ENCODE results near the gene OR6B1.
A peak's percentile ranks its signal among the peaks of the same experiment; 100 is the strongest.

The OR6B1 gene

DNA sequence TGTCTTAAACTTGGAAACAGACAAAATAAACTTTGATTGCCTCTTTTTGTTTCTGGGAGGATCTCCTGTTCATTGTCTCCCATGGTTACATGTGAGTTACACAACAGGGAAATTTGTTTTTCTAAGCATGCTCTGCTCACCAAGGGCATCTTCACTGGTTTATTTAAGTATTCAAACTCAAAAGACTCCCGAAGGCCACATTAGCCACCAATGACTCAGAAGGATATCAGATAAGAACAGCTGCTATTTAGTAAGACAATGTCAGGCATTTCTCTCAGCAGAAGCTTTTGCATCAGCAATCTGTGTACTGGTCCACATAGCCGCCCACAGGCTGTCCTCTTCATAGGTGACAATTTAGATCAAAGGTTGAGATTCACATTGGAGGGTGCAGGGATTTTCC is 19.3 kb downstream of the OR6B1 start:
- in situ Hi-C loops (cut with HindIII; ENCODE audit: low pct_ligation_motif_present, low sequenced_read_pairs): no loop called here
- Histone ChIP-seq H3K36me3 (replicated peaks) (no peaks in the 10 kb centered on the region), H3K4me3 (ENCODE audit: low read depth, low read length) (no peak overlapping the region), H3K27ac (peak overlapping the region; percentile 82), H3K27me3 (replicated peaks) (no peaks in the 10 kb centered on the region)
- peak; percentile 99 for DNase-seq
- TF ChIP-seq, protein P1, sequence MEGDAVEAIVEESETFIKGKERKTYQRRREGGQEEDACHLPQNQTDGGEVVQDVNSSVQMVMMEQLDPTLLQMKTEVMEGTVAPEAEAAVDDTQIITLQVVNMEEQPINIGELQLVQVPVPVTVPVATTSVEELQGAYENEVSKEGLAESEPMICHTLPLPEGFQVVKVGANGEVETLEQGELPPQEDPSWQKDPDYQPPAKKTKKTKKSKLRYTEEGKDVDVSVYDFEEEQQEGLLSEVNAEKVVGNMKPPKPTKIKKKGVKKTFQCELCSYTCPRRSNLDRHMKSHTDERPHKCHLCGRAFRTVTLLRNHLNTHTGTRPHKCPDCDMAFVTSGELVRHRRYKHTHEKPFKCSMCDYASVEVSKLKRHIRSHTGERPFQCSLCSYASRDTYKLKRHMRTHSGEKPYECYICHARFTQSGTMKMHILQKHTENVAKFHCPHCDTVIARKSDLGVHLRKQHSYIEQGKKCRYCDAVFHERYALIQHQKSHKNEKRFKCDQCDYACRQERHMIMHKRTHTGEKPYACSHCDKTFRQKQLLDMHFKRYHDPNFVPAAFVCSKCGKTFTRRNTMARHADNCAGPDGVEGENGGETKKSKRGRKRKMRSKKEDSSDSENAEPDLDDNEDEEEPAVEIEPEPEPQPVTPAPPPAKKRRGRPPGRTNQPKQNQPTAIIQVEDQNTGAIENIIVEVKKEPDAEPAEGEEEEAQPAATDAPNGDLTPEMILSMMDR (IDR thresholded peaks at IDR 0.05; ENCODE audit: low read depth, low read length, missing control alignments): no peak

DNA sequence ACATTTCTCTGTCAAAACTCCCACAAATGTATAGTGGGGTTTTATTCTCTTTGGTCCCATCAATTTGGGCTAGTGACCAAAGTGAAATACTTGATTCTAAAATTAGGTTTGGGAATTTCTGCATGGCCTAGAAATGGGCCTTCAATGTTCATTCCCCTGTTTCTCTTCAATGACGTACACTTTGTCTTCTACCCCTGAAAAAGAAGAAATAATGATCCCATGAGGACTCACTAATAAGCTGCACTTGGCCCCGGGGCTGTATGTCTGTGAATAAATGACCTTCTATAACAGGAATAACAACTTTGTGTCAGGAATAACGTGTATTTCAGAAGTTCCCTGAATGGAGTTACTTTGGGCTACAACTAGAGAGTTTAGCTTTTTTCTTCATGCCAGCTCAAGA is 20.2 kb downstream of the OR6B1 start:
- Histone ChIP-seq H3K36me3 (replicated peaks) (no peaks in the 10 kb centered on the region), H3K27ac (no peak overlapping the region), H3K4me3 (ENCODE audit: low read depth, low read length) (no peak overlapping the region), H3K27me3 (replicated peaks) (no peaks in the 10 kb centered on the region)
- TF ChIP-seq, protein P1 (IDR thresholded peaks at IDR 0.05; ENCODE audit: low read depth, low read length, missing control alignments): no peak
- no peak for DNase-seq
- in situ Hi-C loops (cut with HindIII; ENCODE audit: low pct_ligation_motif_present, low sequenced_read_pairs): no loop called here

DNA sequence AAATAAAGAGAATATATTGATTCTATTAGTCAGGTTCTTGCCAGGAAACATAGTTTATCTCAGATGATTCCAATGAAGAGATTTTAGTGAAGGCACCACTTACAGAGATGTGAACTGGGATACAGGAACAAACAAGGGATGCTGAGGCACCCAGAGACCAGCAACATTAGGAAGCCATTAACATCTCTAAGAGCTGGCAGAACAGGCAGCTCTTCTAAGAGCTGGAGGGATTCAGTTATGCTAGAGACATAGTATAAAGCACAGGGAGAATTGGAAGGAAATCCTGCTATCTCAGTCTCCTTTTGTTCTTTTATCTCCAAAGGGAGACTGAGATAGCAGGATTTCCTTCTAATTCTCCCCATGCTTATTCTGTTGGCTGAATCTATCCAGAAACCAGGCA is 22.0 kb downstream of the OR6B1 start:
- no peak for DNase-seq
- Histone ChIP-seq H3K27me3 (replicated peaks) (no peaks in the 10 kb centered on the region), H3K4me3 (ENCODE audit: low read depth, low read length) (no peak overlapping the region), H3K36me3 (replicated peaks) (no peaks in the 10 kb centered on the region), H3K27ac (no peak overlapping the region)
- TF ChIP-seq, protein P1 (IDR thresholded peaks at IDR 0.05; ENCODE audit: low read depth, low read length, missing control alignments): no peak
- in situ Hi-C loops (cut with HindIII; ENCODE audit: low pct_ligation_motif_present, low sequenced_read_pairs): no loop called here

DNA sequence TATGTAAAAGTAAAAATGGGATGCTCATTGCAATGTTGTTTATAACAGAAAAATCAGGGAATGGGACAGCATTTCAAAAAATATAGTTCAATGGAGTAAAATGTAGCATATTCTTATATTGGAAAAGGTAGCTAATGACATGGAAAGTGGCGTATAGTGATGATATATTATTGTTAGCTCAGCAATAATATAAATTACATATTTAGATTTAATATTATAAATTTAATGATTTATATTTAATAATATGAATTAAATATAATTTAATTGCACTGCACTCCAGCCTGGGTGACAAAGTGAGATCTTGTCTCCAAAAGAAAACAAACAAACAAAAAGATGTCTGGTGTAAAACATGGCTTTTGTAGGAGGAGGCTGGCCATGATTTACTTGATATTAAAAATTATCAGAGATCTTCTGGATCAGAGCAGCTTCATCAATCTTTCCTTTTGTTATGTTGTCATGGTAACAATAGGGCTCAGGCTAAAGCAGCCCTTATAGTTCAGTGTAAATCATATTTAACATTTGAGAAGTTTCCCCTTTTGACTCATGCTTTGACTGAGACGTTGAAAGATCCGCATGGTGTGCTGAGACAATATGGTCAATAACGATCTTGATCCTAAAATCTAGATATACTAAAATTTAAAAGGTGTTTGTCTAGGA is 23.2 kb downstream of the OR6B1 start:
- TF ChIP-seq, protein P1 (IDR thresholded peaks at IDR 0.05; ENCODE audit: low read depth, low read length, missing control alignments): no peak
- in situ Hi-C loops (cut with HindIII; ENCODE audit: low pct_ligation_motif_present, low sequenced_read_pairs): no loop called here

DNA sequence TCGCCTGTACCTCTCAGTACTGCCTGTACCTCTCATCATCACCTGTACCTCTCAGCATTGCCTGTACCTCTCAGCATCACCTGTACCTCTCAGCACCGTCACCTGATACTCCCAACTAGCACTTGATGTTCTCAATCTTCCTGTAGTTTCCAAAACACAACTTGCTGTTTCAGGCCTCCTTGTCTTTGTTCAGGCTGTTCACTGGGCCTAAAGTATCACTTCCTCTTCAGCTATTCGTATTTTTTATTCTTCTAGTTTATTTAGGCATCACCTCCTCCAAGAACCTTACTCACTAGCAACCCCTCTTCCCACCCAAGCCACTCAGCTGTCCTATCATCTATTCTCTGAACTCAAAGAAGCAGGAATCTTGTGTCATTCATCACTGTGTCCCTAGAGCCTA is 24.1 kb downstream of the OR6B1 start:
- TF ChIP-seq, protein P1 (IDR thresholded peaks at IDR 0.05; ENCODE audit: low read depth, low read length, missing control alignments): no peak
- Histone ChIP-seq H3K27ac (no peak overlapping the region), H3K36me3 (replicated peaks) (no peaks in the 10 kb centered on the region), H3K27me3 (replicated peaks) (no peaks in the 10 kb centered on the region), H3K4me3 (ENCODE audit: low read depth, low read length) (no peak overlapping the region)
- in situ Hi-C loops (cut with HindIII; ENCODE audit: low pct_ligation_motif_present, low sequenced_read_pairs): no loop called here
- no peak for DNase-seq

More for the DNA sequence above, 23.2 kb downstream of the OR6B1 start:
- H3K27me3 ChIP-seq (replicated peaks): no peaks in the 10 kb centered on the region
- no peak overlapping the region for H3K4me3 ChIP-seq (ENCODE audit: low read depth, low read length)
- H3K27ac ChIP-seq: no peak overlapping the region
- H3K36me3 ChIP-seq (replicated peaks): no peaks in the 10 kb centered on the region
- DNase-seq: no peak
